OCI-M1 (cell line): ENCODE data around the gene NOS1AP.
"Not testable (repeated sequence)": the region's sequence is repeated elsewhere in the genome, so short reads cannot be mapped to it uniquely, and the experiment has no call there.

Experiments used
- DNase-seq: peaks from one replicate; lab custom pipeline; 2025; lab: John Stamatoyannopoulos, UW

The NOS1AP gene

GRCh38 chr1:162195567-162195966 is 126.1 kb downstream of the NOS1AP start:
- DNase-seq: no peak

GRCh38 chr1:162196387-162196786 is 126.9 kb downstream of the NOS1AP start:
- no peak for DNase-seq

- no peak for DNase-seq
These were observed 127.6 kb downstream of the NOS1AP start for GRCh38 chr1:162197041-162197531.

GRCh38 chr1:162197615-162198421 is 128.3 kb downstream of the NOS1AP start:
- no peak for DNase-seq

- peak; percentile 17 for DNase-seq
These were observed 130.8 kb downstream of the NOS1AP start for GRCh38 chr1:162200096-162200847.

- DNase-seq: not testable (repeated sequence)
These were observed 131.6 kb downstream of the NOS1AP start for GRCh38 chr1:162201062-162201461.

GRCh38 chr1:162204129-162204822 is 134.8 kb downstream of the NOS1AP start:
- DNase-seq: no peak

- no peak for DNase-seq
These were observed 135.3 kb downstream of the NOS1AP start for GRCh38 chr1:162204823-162205155.

- DNase-seq: no peak
These were observed 136.8 kb downstream of the NOS1AP start for GRCh38 chr1:162206300-162206699.

- peak; percentile 14 for DNase-seq
These were observed 137.5 kb downstream of the NOS1AP start for GRCh38 chr1:162206749-162207635.

GRCh38 chr1:162207862-162208261 is 138.4 kb downstream of the NOS1AP start:
- no peak for DNase-seq

GRCh38 chr1:162210196-162210595 is 140.7 kb downstream of the NOS1AP start:
- DNase-seq: no peak

GRCh38 chr1:162212713-162213112 is 143.2 kb downstream of the NOS1AP start:
- no peak for DNase-seq

- DNase-seq: no peak
These were observed 143.9 kb downstream of the NOS1AP start for GRCh38 chr1:162213281-162213912.

GRCh38 chr1:162214202-162214601 is 144.7 kb downstream of the NOS1AP start:
- DNase-seq: no peak

GRCh38 chr1:162215902-162216301 is 146.4 kb downstream of the NOS1AP start:
- no peak for DNase-seq

GRCh38 chr1:162216604-162217003 is 147.1 kb downstream of the NOS1AP start:
- no peak for DNase-seq

- DNase-seq: no peak
These were observed 148.2 kb downstream of the NOS1AP start for GRCh38 chr1:162217706-162218105.

- no peak for DNase-seq
These were observed 149.1 kb downstream of the NOS1AP start for GRCh38 chr1:162218546-162218945.

GRCh38 chr1:162218975-162219374 is 149.5 kb downstream of the NOS1AP start:
- DNase-seq: no peak

GRCh38 chr1:162219461-162219860 is 150.0 kb downstream of the NOS1AP start:
- no peak for DNase-seq
